GM18511 (cell line): ENCODE results near the gene NOL4L.
"Not testable (repeated sequence)": the region's sequence is repeated elsewhere in the genome, so short reads cannot be mapped to it uniquely, and the experiment has no call there.

Experiments used
- ATAC-seq: cut with Tn5 transposase; IDR thresholded peaks from one replicate; pipeline ENCODE4 v1.9.1; 2021; ENCODE audit warnings: mild to moderate bottlenecking, moderate library complexity; ENCODE audit not compliant: unreplicated experiment

Gene NOL4L

DNA sequence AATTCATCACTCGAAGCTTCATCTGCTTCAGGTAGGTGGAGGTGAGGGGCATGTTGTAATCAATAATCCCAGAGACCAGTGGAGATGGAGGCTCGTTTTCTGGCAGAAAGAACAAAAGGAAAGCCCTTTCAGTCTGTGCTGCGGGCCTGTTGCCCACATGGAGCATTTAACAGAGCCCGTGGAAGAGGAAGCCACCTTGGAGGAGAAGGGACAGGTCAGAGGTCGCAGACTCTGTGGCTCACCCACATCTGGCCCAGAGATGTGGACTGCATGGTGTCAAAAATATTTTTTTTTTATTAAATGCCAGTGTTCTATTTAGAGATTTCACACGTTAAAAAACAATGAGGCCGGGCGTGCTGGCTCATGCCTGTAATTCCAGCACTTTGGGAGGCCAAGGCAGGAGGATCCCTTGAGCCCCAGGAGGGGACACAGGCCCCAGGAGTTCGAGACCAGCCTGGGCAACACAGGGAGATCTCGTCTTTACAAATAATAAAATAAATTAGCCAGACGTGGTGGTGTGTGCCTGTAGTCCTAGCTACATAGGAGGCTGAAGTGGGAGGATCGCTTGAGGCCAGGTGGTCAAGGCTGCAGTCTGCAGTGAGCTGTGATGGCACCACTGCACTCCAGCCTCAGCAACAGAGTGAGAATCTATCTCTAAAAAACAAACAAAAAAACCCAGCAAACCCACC, 73.6 kb downstream of the NOL4L start:
- no peak for ATAC-seq

DNA sequence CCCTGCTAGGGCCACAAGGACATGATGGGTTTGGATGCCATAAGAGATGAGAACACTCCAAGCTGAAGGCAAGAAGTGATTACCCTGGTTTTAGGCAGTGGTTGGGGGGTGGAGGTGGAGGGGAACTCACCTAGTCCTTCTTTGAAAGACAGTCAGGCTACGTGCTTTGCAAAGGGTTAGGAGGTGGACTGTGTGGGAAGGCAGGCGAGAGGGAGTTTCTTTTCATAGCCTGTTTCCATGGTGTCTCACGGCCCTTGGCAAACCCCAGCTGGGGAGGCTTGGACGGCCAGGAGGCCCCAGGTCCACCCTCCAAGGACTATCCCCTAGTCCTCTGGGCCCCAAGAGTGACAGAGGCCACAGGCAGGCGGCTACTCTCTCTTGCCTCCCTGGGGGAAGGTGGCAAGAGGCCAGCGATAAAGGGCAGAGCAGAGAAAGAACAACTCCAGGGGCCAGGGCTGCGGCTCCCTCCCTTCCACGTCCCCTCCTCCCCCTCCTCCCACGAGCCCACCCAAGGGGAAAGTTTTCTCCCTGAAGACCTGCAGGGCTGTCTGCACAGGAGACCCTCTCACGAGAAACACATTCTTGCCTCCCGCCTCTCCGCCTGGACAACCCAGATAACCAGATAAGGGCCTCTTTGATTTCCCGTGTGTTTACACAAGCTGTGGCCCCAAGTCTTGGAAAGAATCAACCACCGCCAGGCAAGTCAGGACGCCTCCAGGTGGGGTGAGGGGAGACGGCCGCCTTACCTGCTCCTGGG, 74.4 kb downstream of the NOL4L start:
- no peak for ATAC-seq

DNA sequence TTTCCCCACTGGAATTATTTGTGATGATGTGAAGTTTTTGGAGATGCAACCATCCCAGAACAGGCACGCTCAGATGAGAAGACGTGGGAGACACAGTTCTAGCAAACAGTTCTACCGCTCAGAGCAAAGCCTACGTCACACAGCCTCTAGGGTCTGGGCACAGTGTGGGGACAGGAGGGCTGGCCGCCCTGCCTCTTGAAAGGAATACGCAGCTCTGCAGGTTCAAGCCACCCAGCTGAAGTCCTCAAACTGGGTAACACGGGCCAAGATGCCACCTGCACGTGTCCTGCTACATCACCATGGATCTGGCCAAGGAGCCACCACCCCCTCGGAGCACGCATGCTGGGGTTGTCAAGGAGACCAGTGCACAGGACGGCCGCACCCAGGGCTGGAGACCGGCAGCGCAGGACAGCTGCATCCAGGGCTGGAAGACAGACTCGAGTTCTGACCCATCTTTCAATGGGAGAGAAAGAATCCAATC, 75.0 kb downstream of the NOL4L start:
- ATAC-seq, result no peak

DNA sequence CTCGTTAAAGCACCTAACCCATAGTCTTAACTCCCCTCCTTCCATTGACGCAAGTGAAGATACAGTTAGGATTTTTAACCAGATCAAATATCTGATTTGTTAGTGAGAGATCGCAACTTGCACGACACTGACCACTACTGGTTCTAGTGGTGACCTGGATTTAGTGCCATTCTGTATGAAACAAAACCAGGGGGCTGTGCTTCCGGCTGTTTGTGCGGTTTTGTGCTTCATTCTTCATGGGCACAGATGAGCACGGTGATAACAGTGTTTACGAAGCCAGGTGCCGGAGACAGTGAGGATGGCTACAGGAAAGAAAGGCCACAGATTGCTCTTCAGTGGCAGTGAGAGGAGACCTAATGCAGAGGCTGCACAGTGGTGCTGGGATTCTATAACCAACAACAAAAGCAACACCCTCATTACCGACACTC, 75.5 kb downstream of the NOL4L start:
- peak; percentile 72 for ATAC-seq

DNA sequence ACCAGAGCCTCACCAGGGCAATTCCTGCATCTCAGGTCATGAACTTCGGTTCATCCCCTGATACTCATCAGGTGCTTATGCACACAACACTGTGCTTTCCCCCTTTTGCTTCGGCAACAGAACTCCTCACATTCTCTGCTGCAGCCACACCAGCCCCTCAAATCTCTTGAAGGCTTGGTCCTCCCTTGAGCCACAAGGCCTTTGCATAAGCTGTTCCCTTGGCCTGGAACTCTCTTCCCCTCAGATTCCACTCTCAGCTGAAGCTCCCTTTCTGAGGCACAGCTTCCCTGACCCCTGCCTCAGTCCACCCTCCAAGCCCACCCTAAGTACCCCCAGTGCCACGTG, 76.4 kb downstream of the NOL4L start:
- no peak for ATAC-seq

DNA sequence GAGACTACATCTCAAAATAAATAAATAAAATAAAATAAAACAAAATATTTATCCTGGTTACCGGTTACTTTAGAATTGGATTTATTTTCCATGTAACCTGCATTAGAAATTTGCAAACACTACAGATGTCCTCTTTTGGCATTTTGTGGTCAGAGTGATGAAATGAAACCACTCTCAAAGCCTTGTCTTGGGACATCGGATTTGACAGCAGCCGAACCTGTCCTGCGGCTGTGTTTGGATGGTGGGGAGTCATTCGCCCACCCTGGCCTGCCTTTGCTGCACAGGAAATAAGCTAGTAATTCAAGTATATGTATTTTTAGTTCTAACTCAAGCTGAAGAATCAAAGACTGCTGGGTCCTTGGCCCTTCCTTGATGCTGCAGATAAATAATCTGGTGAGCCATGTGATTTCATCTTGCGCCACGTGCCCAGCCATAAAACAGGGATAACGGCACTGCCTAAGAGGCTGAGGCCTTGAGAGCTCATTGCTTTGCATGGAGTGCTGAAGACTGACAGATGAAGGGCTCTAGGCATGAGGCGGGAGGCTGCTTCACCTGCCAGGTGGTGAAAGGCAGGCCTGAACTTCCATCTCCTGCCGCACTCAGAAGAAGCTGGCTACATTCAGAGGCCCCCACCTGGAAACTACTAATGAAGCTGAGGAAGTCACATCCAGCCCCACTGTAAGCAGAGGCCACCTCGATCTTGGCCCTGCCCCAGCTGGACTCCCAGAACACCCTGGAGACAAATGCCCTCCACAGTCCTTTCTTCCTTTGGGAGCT, 76.9 kb downstream of the NOL4L start:
- no peak for ATAC-seq

DNA sequence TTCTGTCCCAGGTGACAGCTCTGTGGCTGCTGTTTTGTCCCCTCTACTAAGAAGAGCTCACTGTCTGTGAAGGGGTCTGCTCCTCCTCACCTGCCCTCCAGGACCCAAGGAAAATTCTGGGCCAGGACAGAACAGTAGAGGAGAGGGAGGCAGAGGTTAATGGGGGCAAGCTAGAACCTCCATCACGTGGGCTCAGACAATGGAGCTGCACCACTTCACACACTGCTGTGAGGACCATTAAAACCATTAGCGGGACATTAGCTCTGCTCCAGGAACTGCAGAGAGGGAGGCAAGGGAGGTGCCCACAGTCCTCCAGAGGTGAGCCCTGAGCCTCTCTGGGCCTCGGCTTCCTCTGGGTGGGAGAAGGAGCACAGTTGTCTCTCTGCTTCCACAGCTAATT, 78.4 kb downstream of the NOL4L start:
- ATAC-seq, result no peak

DNA sequence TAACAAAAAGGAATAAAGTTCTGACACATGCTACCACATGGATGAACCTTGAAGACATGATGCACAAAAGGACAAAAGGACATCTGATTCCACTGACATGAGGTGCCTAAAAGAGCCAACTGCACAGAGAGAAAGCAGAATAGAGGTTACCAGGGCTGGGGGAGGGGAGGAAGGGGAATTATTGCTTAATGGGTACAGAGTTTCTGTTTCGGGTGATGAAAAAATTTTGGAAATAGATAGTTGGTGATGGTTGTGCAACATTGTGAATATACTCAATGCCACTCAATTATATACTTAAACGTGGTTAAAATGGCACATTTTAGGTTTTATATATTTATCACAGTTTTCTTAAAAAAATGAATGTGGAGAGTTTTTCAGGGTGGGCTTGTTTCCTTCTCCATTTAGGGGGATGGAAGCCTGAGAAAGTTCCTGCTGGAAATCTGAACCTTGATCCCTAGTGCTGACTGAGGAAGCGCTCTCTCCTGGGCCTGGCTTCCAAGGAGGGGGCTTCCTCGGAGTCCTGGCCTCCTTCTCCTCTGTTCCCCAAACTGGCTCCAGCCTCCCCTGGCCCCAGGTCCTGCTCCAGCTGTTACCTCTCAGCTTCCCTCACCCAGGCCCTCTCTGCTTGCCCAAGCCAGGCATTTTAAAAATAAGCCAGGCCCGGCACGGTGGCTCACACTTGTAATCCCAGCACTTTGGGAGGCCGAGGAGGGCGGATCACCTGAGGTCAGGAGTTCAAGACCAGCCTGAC, 79.2 kb downstream of the NOL4L start:
- ATAC-seq, result no peak

DNA sequence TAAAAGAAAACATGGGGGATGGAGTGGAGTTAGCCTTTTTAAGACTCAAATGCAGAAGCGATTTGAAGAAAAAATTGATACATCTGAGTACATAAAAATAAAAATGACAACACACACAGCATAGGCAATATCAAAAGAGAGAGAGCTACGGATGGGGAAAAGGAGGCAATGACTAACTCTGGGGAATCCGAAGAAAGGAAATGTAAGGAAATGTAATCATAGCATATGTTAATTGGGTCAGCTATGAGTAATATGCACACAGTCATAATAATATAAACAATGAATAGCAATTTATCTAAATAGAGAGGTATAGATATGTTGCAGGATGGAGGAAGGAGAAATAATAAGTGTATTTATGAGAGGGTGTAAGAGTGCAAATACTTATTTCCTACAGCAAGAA, 83.4 kb downstream of the NOL4L start:
- no peak for ATAC-seq

DNA sequence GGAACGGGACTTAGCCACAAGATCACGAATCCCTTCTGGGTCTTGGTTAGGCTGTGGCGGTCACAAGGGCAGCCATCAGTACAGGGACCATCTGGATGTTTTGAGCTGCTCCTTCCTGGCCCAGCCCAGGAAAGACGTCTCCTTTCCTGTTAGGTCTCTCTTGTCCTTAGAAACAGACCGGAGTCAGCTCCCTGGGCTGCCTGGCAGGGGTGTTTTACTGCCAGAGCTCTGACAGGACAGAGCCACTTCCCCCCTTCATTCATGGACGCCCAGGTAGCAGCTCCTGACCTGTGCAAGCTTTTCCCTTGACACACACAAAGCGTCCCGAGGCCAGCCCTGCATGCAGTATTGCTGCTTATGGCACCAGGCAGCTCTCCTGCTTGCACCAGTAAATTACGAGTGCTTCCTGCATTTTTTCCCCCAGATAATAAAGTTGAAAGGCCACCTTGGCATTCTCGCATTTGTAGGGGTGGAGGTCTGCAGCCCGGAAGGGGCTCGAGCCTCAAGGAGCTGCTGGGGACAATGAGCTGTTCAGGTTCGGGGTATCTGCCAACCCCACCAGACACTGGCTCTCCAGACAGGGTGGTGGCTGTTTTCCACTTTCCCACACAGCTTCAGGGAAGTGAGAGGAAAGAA, 87.4 kb downstream of the NOL4L start:
- ATAC-seq, result no peak

DNA sequence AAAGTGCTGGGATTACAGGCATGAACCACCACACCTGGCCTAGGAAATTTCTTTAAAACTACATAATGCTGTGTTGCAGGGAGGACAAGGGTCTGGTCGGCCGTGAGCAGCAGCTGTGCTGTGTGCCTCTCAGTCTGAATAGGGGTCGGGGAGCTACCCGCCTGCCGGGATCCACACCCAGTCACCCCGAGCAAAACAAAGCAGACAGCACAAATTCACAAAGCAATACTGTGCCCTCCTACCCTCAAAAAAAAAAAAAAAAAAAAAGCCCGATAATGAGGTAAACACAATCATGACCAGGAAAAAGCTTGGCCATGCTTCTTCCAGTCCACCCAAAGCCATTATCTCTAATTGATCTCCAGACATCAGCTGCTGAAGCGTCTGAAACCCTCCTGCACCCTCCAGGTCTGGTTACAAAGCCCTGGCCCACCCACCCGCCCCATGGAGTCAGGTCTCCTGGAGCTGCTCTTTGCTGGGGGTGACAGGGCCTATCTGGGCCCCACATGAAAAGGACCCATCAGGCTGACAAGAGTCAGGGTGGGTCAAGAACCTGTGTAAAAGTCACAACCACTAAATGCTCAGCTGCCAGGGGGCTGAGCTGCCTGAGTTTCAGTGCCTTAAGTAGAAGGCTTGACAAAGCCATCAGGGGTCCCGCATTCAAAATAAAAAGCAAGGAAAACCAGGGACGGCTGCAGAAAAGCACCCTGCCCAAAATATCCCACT, 88.2 kb downstream of the NOL4L start:
- ATAC-seq, result no peak

DNA sequence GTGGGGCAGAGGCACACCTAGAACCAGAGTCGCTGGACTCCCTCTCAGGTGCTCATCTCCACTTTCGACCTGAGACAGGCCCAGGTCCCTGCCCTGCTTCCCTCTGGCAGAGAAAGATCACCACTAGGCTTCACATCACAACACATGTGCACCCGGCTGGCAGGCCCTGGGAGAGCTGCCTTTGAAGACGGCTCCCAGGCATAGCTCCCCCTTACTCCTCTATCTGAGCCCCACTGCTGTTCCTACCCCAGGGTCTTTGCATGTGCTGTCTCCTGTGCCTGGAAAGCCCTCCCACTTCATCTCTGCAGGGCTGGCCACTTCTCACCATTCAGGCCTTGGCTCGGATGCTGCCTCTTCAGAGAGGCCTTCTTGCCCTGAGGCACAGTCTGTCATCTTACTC, 89.2 kb downstream of the NOL4L start:
- no peak for ATAC-seq

DNA sequence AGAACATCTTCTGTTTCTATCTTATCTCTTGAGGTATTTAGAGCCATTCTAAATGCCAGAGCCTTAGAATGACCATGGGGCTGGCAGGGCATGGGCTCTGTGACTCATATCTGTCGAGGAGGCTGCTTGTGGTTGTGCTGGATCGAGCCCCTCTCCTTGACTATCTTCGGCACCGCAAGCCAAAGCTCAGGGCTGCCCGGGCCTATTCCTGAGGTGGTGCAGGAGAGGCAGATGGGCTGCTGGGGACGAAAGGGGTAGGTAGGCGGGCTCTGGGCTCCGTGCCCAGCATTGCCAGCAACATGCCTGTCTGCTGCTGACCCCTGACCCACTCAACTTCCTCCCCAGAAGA, 89.9 kb downstream of the NOL4L start:
- ATAC-seq, result no peak

DNA sequence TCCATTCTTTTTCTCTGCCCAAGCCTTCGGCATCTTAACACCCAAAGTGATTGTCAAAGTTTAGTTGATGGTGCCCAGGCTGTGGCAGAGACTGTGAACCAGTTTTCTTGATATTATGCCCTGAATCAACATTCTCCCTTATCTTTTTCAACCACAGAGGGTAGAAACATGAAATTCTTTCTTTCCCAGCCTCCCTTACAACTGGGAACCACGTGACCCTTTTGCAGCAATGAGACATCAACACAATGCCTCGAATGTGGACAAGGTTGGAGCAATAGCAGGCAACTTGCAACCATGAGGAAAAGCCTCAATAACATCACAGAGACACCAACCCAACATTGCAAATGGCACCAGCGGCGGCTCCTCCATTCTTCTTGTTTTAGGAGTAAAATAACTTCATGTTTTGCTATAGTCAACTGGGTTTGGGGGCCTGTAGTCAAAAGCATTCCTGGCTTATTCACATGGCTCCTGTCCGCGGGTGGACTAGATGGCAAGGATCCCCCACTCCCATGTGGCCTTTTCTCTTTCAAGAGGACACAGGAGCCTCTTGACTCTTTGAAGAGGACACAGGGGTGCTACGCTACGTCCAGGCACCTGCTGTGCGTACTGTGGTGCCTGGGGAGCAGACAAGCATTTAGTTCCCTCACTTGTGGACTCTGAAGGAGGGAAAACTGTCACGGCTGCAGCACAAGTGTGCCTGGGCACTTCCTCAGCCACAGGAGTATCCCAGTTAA, 90.5 kb downstream of the NOL4L start:
- ATAC-seq, result no peak

DNA sequence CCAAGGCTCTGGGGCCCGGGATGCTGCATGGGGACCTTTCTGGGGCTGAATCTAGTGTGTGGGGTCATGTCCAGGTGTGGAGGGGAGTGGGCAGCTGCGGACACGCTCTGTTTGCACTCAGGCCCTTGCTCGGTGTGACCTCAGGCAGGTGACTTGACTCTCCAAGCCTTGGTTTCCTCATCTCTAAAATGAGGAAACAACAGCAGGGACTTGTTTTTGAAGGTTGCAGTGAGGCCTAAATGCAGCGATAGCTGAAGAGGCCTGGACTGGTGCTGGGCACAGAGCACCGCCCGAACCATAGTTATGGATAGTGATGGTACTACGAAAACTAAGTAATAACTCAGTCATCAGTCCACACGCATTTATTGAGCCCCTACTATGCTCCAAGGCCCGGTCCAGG, 91.8 kb downstream of the NOL4L start:
- no peak for ATAC-seq

DNA sequence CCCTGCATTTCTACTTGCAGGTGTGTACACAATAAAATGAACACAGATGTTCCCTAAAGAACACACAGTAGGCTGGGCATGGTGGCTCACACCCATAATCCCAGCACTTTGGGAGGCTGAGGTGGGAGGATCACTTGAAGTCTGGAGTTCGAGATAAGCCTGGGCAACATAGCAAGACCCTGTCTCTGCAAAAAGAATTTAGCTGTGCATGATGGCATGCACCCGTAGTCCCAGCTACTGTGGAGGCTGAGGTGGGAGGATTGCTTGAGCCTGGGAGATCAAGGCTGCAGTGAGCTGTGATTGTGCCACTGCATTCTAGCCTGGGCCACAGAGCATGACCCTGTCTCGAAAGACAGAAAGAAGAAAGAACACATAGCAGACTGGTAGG, 93.4 kb downstream of the NOL4L start:
- ATAC-seq, result not testable (repeated sequence)

DNA sequence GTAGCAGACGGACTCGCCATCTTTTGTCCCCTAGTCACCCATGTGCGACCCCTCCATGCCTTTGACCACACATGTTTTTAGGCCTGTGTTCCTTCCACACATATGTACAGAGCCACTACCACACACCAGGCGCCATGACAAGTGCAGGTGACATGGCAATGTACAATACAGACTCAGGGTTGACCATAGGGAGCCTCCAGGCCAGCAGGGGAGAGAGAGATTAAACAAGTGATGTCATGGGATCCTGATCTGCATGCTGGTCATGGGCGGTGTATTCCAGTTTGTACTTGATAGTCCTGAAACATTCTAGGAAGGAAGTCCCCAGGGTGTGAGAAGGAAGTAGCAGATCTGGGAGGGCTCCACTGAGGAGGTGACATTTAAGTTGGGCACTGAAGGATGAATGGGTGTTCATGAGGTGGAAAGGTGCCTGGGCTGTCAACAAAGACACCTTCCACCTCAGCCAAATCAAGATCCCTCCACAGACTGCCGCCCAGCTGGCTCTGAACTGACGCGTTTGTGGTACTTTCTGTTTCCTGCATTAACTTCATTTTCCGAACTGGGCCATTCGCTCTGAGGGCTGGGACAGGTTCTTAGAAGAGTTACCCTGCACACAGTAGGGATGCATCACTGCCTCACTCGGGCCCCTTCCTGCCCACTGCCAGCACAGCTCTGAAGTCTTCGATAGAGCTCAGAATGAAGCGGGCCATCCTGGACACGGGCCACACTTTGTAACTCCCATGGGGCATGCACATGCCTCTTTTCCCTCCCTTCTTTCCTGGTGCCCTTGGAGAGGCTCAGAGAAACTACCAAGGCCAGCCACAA, 94.0 kb downstream of the NOL4L start:
- no peak for ATAC-seq

DNA sequence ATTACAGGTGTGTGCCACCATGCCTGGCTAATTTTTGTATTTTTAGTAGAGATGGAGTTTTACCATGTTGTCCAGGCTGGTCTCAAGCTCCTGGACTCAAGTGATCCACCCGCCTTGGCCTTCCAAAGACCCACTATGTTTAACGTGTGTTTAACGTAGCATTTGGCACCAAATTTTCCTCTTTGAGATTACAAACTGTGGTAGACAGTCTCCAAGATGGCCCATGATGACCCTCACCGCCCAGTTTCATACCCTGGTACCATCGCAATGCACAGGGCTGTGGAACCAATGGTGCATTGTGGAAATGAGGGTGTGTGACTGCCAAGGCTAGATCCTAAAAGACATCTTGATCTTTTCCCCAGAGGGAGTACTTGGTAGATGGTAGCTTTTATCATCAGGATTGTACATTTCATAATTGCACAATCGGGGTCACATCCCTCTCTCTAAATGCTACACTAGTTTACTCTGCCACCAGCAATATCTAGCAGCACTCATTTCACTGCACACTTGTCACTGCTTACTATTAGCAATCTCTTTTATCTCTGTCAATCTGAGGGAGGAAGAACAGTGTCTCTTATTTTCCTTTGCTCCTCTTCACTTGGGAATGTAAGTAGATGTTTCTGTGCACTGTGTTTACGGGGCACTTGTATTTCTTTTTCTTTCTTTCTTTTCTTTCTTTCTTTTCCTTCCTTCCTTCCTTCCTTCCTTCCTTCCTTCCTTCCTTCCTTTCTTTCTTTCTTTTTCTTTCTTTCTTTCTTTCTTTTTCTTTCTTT, 96.9 kb downstream of the NOL4L start:
- ATAC-seq, result no peak
